ENCODE results near the gene KRT2. TPM values are rescaled to one million over a fixed set of nuclear protein-coding genes. Genes with fewer than 3 reads are reported as not detected.

The KRT2 gene
- total and polyA plus RNA-seq, 2 of the 8 experiments (the other 6 are each of a cell fraction or from before 2014, with no cell fraction given) = not detected

GRCh38 chr12:52658196-52658595 is 6.2 kb upstream of the KRT2 start:
- no peak overlapping the region for H3K4ac ChIP-seq (replicated peaks; ENCODE audit: insufficient read length, low read depth, low read length)
- no peak overlapping the region for H3K56ac ChIP-seq (replicated peaks; ENCODE audit: insufficient read length, low read depth, low read length)
- H3K4me3 ChIP-seq (ENCODE audit: extremely low read depth in 1 of 4, insufficient read depth in 2 of 4, low read depth in 3 of 4, low read length in 4 of 4) = no peak overlapping the region
- ChIA-PET POLR2A (ENCODE audit: partially characterized antibody) (no interaction called here), CTCF (ENCODE audit: partially characterized antibody) (interaction anchor here (0.9 to 3.9 kb wide), 7 partner anchors 8 to 215 kb away, joined by 3 to 18 read pairs (median 4); no protein-coding TSS in a partner anchor)
- no peaks in the 10 kb centered on the region for H4K20me1 ChIP-seq (replicated peaks in 1 of 2; ENCODE audit: control insufficient read depth in 1 of 2, insufficient read depth in 2 of 2, low read length in 2 of 2)
- no peak overlapping the region for H2AK5ac ChIP-seq (ENCODE audit: low read depth, low read length)
- TF ChIP-seq RBBP5 (IDR thresholded peaks at IDR 0.05; ENCODE audit: borderline replicate concordance, low read depth, low read length) = no peak
- TF ChIP-seq JUN (IDR thresholded peaks at IDR 0.05; ENCODE audit: low read depth, low read length) = no peak
- no peak for TF ChIP-seq USF2 (IDR thresholded peaks at IDR 0.05; ENCODE audit: low read length)
- TF ChIP-seq FOSL1 (IDR thresholded peaks at IDR 0.05; ENCODE audit: insufficient read depth, low read depth, low read length) = no peak
- TF ChIP-seq TAF7 (optimal IDR thresholded peaks at IDR 0.05; ENCODE audit: borderline replicate concordance, low read depth, low read length) = no peak
- no peak for TF ChIP-seq YY1 (IDR thresholded peaks at IDR 0.05; ENCODE audit: low read depth, low read length)
- no peak for TF ChIP-seq SP1 (IDR thresholded peaks at IDR 0.05; ENCODE audit: low read depth, low read length)
- TF ChIP-seq TAF1 (IDR thresholded peaks at IDR 0.05; ENCODE audit: low read depth, low read length) = no peak
- no peak for TF ChIP-seq HDAC6 (IDR thresholded peaks at IDR 0.05; ENCODE audit: low read depth, low read length)
- TF ChIP-seq SIRT6 (IDR thresholded peaks at IDR 0.05; ENCODE audit: low read length) = no peak
- TF ChIP-seq SP4 (IDR thresholded peaks at IDR 0.05; ENCODE audit: low read length) = no peak
- TF ChIP-seq BRCA1 (IDR thresholded peaks at IDR 0.05; ENCODE audit: low read depth, low read length) = no peak
- no peak for TF ChIP-seq KDM5A (IDR thresholded peaks at IDR 0.05; ENCODE audit: low read length)
- no peak for TF ChIP-seq NRF1 (IDR thresholded peaks at IDR 0.05; ENCODE audit: low read depth, low read length)
- no peak for TF ChIP-seq ASH2L (IDR thresholded peaks at IDR 0.05; ENCODE audit: low read length)
- TF ChIP-seq KDM4A (IDR thresholded peaks at IDR 0.05; ENCODE audit: low read depth, low read length, severe bottlenecking) = no peak
- H2BK5ac ChIP-seq (ENCODE audit: low read depth, low read length) = no peak overlapping the region
- DNase-seq (ENCODE audit: low read depth in 1 of 2, low spot score in 2 of 2) (no peak), FAIRE-seq (no peak)
- H3K27me3 ChIP-seq (replicated peaks in 1 of 4; ENCODE audit: control insufficient read depth in 3 of 4, extremely low read depth in 1 of 4, insufficient read depth in 3 of 4, low read length in 3 of 4) = no peaks in the 10 kb centered on the region
- H3K79me2 ChIP-seq (ENCODE audit: control insufficient read depth in 1 of 2, insufficient read depth in 2 of 2, low read length in 2 of 2) = no peaks in the 10 kb centered on the region
- no peaks in the 10 kb centered on the region for H3K23me2 ChIP-seq (ENCODE audit: low read depth, low read length)
- no peak overlapping the region for H2AFZ ChIP-seq (ENCODE audit: low read length)
- H3K18ac ChIP-seq (ENCODE audit: extremely low read depth, low read length) = no peak overlapping the region
- 76% methylated on average over 4 of the region's 4 CpGs; no CpG with 5 or more reads in 1 of the 2 experiments for WGBS, 2 experiments (ENCODE audit: extremely low coverage in 1 of 2, insufficient coverage in 1 of 2, insufficient read length in 1 of 2, insufficient replicate concordance in 2 of 2, low coverage in 1 of 2, low lambda C conversion rate in 2 of 2, missing lambda C conversion rate in 1 of 2)
- no peak overlapping the region for H3K4me2 ChIP-seq (ENCODE audit: insufficient read depth in 1 of 2, low read depth in 2 of 2, low read length in 2 of 2)
- H2BK15ac ChIP-seq (ENCODE audit: low read length) = no peak overlapping the region
- no peak overlapping the region for H4K91ac ChIP-seq (replicated peaks; ENCODE audit: insufficient read length, low read length)
- no peak overlapping the region for H4K8ac ChIP-seq (ENCODE audit: extremely low read depth, insufficient read depth, low read length)
- H2BK12ac ChIP-seq (ENCODE audit: low read depth, low read length) = no peak overlapping the region
- H3K23ac ChIP-seq (ENCODE audit: insufficient read length) = no peak overlapping the region
- H2BK20ac ChIP-seq (ENCODE audit: low read length) = no peak overlapping the region
- H3K36me3 ChIP-seq (ENCODE audit: control insufficient read depth in 2 of 4, insufficient read depth in 4 of 4, low read length in 3 of 4) = no peaks in the 10 kb centered on the region
- H3K79me1 ChIP-seq (ENCODE audit: low read depth, low read length) = no peaks in the 10 kb centered on the region
- no peaks in the 10 kb centered on the region for H3K4me1 ChIP-seq (replicated peaks in 1 of 4; ENCODE audit: control insufficient read depth in 3 of 4, insufficient read depth in 4 of 4, low read length in 3 of 4)
- no peak overlapping the region for H3K27ac ChIP-seq (ENCODE audit: low read depth, low read length)
- H3K9ac ChIP-seq (replicated peaks in 1 of 4; ENCODE audit: extremely low read depth in 1 of 4, low read depth in 3 of 4, low read length in 3 of 4) = no peak overlapping the region
- H2BK120ac ChIP-seq (replicated peaks; ENCODE audit: low read depth, low read length) = no peak overlapping the region
- no peak overlapping the region for H4K5ac ChIP-seq (ENCODE audit: insufficient read length, low read depth, low read length)
- no peak overlapping the region for H3K14ac ChIP-seq (ENCODE audit: insufficient read length)
- H3K9me3 ChIP-seq (ENCODE audit: insufficient read depth in 2 of 2, low read depth in 1 of 2, low read length in 1 of 2) = no peaks in the 10 kb centered on the region
